DMS53 treated with DMSO at 0.1 percent for 48 hours (cell line): ENCODE data around the gene MBOAT7.
"Not testable (repeated sequence)": the region's sequence is repeated elsewhere in the genome, so short reads cannot be mapped to it uniquely, and the experiment has no call there.

Experiments
- DNase-seq: peaks from one replicate; lab custom pipeline; 2025; ENCODE audit not compliant: unreplicated experiment; lab: John Stamatoyannopoulos, UW

The MBOAT7 gene

GRCh38 chr19:54189145-54189734 lies at the start of gene MBOAT7:
Gene MBOAT7 (minus strand): TSS chr19:54189580. CDS start chr19:54188508, 1,072 bp downstream.
- DNase-seq: peak; percentile 84

GRCh38 chr19:54233941-54234340 lies 44.6 kb upstream of the MBOAT7 start:
- DNase-seq: no peak

- DNase-seq: peak; percentile 43
Observed at GRCh38 chr19:54231077-54231931, 41.9 kb upstream of the MBOAT7 start.

- no peak for DNase-seq
Observed at GRCh38 chr19:54230031-54230430, 40.7 kb upstream of the MBOAT7 start.

GRCh38 chr19:54229146-54229545 lies 39.8 kb upstream of the MBOAT7 start:
- DNase-seq: no peak

GRCh38 chr19:54224619-54225018 lies 35.2 kb upstream of the MBOAT7 start:
- not testable (repeated sequence) for DNase-seq

GRCh38 chr19:54223937-54224281 lies 34.5 kb upstream of the MBOAT7 start:
- DNase-seq: not testable (repeated sequence)

GRCh38 chr19:54223277-54223936 lies 34.0 kb upstream of the MBOAT7 start:
- not testable (repeated sequence) for DNase-seq

GRCh38 chr19:54222474-54223276 lies 33.3 kb upstream of the MBOAT7 start, which contains the start of gene LILRB3:
Gene LILRB3 (minus strand): TSS chr19:54223007. CDS start chr19:54222976, 31 bp downstream.
- DNase-seq: not testable (repeated sequence)

GRCh38 chr19:54221947-54222346 lies 32.6 kb upstream of the MBOAT7 start:
- DNase-seq: not testable (repeated sequence)

- not testable (repeated sequence) for DNase-seq
Observed at GRCh38 chr19:54219702-54220101, 30.3 kb upstream of the MBOAT7 start.

GRCh38 chr19:54218960-54219661 lies 29.7 kb upstream of the MBOAT7 start:
- no peak for DNase-seq

GRCh38 chr19:54218259-54218658 lies 28.9 kb upstream of the MBOAT7 start:
- DNase-seq: no peak

- not testable (repeated sequence) for DNase-seq
Observed at GRCh38 chr19:54217517-54218247, 28.3 kb upstream of the MBOAT7 start.

GRCh38 chr19:54216869-54217268 lies 27.5 kb upstream of the MBOAT7 start:
- no peak for DNase-seq

- not testable (repeated sequence) for DNase-seq
Observed at GRCh38 chr19:54214734-54215133, 25.4 kb upstream of the MBOAT7 start.

GRCh38 chr19:54214217-54214616 lies 24.8 kb upstream of the MBOAT7 start:
- DNase-seq: not testable (repeated sequence)

- no peak for DNase-seq
Observed at GRCh38 chr19:54211235-54211634, 21.9 kb upstream of the MBOAT7 start.

- peak; percentile 91 for DNase-seq
Observed at GRCh38 chr19:54209811-54210494, 20.6 kb upstream of the MBOAT7 start.
